ENCODE results near the gene PIAS3. TPM values are rescaled to one million over a fixed set of nuclear protein-coding genes. Genes with fewer than 3 reads are reported as not detected.

PIAS3 gene
- 19.8 and 21.3 TPM in 2 replicates for total RNA-seq

DNA sequence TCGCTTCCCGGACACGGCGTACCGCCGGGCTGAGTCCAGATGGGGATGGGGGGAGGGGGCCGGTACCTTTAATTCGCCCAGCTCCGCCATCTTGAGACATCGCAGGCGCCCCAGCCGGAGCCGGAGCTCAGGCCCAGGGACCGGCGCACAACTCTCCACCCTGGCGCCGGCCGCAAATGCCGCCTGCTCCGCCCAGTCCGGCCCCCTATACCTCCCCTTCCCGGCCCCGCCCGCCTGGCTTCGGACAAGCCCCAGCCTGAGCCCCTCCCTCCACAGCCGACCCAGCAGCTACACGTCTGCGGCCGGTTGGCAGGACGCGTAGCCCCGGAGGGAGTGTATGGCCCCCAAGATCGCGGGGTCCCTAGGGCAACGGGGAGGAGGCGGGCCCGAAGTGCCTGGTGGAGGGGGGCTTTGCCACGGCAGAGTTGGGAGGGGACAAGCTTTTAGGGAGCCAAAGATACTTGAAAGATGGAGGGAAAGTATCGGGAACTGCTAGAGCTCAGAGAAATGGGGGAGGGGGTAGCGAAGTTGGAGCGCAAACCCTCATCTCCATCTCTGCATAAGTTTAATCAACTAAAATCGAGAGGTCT, at the start of gene PIAS3:
Gene PIAS3 (minus strand): TSS at position 181 of the 590 bp plus-strand sequence. CDS start 91 bp downstream, at position 90.

DNA sequence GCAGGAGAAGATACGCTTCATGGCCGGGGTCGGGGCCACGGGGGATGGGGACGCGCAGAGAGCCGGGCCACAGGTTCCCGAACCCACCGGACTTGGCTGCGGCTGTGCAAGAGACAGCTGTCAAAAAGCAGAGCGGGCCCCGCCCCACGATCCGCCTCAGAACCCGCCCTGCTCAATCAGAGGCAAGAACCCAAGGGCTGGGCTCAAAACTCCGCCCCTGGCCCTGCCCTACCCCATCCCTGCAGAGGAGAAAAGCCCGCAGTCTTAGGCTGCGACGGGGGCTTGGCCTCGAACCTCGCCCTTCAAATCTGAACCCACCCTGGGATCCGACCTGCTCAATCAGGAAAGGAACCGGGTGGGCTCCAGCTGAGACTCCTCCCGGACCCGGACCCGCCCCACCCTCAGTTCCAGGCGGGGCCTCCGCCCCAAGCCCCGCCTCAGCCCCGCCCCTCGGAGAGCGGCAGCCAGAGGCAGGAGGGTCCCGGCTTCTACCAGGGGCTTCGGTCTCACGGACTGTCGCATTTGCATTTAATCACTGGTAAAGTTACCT, 26.9 kb upstream of the PIAS3 start, which contains the start of gene ANKRD35:
Gene ANKRD35 (minus strand): TSS at position 129 of the 550 bp plus-strand sequence. CDS start 108 bp downstream, at position 21.

DNA sequence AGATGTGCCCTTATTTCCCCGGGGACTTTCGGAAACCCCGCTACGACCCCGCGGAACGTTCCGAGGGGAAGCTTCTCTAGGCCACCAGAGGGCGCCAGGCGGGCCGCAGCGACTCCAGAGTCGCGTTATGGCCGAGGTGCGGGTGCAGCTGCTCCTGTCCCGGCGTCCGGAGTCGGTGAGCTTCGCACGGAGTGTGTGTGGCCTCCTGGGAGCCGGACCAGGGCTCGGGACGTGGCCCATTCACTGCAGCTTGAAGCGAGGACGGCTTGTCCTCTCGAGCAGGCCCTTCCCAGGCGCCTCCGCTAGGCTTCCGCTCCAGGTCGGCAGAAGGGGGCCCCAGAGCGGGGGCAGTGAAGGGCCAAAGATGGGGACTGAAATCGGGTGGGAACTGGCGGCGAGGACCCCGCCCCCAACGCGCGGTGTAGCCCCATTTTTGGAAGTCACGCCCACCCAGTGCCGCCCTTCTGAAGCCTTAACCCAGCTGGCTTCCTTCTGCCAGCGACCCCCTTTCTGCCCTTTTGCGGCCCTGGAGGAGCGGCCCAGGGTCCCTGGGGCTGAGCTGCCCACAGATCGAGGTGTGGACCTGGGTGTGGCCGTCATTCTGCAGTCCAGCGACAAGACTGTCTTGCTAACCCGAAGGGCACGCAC, 13.2 kb downstream of the PIAS3 start, which contains the start of gene NUDT17:
Gene NUDT17 (plus strand): TSS at position 117 of the 648 bp plus-strand sequence. CDS start 11 bp downstream, at position 128.

DNA sequence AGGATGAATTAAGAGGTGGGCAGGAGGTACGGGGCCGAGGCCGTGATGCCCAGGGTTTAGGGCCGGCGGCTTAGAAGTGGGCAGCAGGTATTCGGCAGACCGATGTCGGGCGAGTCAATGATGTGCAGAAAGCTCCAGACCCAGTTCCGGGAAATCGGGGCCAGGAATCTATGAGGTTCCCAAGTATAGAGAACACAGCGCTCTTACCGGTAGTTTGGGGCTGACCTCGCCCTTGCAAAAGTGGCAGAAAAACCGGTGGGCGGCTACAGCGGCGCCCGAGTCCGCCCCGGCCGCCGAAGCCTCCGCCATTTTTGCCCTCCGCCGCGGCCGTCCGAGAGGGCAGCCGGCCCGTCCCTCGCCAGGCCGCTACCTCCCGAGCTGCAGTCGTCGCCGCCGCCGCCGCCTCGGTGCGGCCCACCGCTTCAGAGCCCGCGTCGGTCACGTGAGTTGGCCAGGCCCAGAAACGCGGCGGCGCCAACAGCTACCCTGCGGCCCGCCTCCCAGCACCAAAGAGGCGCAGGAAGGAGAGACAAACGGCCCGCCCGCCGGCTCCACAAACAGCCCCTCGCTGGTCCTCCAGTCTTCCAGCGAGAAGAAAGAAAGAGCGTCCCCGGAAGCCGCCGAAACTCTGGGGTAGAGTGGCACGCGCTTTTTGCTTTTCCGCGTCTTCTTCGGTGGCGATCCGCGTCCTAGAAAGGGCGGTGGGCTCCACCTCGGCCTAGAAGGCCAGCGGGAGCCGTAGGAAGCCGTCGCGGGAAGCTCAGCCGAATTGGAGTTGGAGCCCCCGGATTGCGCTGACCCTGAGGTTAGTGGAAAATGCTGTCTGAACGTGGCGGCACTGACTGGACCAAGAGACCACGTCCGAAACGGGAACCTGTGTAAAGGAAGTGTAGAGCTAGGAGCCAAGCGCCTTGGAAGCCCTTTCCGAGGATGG, 35.0 kb downstream of the PIAS3 start, which contains the start of the genes POLR3C and RNF115:
Gene POLR3C (plus strand): TSS at position 636 of the 934 bp plus-strand sequence. CDS start 1,577 bp downstream, outside the sequence.
Gene RNF115 (minus strand): TSS at position 531 of the 934 bp plus-strand sequence. CDS start 222 bp downstream, at position 309.

Small RNAs within 50 kb of the gene (small RNA-seq; reads per million reads assigned to genes)
- gene MIR6736, result not detected

Other genes starting within 250 kb of the PIAS3 start
- 0.39 TPM in 1 of 2 replicates, not detected in the other for gene PDZK1, start 151.7 kb downstream of the PIAS3 start, total RNA-seq
- not detected in 2 replicates for gene CD160, start 139.6 kb downstream of the PIAS3 start, total RNA-seq
- 13.6 and 19.7 TPM in 2 replicates for gene RNF115, start 35.0 kb downstream of the PIAS3 start, total RNA-seq
- gene POLR3C, start 34.9 kb downstream of the PIAS3 start, total RNA-seq, result 47.9 and 51.8 TPM in 2 replicates
- 1.1 and 1.2 TPM in 2 replicates for gene NUDT17, start 13.5 kb downstream of the PIAS3 start, total RNA-seq
- gene ANKRD35, start 26.8 kb upstream of the PIAS3 start, total RNA-seq, result 2.9 and 5.3 TPM in 2 replicates
- 34.9 and 96.2 TPM in 2 replicates for gene ITGA10, start 51.0 kb upstream of the PIAS3 start, total RNA-seq
- 18.4 and 24.3 TPM in 2 replicates for gene PEX11B, start 59.6 kb upstream of the PIAS3 start, total RNA-seq
- 59.4 and 71.3 TPM in 2 replicates for gene RBM8A, start 68.4 kb upstream of the PIAS3 start, total RNA-seq
- 29.4 and 36.6 TPM in 2 replicates for gene LIX1L, start 98.9 kb upstream of the PIAS3 start, total RNA-seq
- gene ANKRD34A, start 105.5 kb upstream of the PIAS3 start, total RNA-seq, result 1.1 and 2.0 TPM in 2 replicates
- 10.0 and 12.1 TPM in 2 replicates for gene POLR3GL, start 105.6 kb upstream of the PIAS3 start, total RNA-seq
- gene TXNIP, start 137.5 kb upstream of the PIAS3 start, total RNA-seq, result 78.2 and 237 TPM in 2 replicates
- gene HJV, start 162.7 kb upstream of the PIAS3 start, total RNA-seq, result not detected in 2 replicates

Data from subcutaneous preadipocyte (primary cell).